ENCODE data around the gene CMIP.

CMIP gene

GRCh38 chr16:81693041-81693743 is 248.6 kb downstream of the CMIP start:
- FAIRE-seq: no peak

DNA sequence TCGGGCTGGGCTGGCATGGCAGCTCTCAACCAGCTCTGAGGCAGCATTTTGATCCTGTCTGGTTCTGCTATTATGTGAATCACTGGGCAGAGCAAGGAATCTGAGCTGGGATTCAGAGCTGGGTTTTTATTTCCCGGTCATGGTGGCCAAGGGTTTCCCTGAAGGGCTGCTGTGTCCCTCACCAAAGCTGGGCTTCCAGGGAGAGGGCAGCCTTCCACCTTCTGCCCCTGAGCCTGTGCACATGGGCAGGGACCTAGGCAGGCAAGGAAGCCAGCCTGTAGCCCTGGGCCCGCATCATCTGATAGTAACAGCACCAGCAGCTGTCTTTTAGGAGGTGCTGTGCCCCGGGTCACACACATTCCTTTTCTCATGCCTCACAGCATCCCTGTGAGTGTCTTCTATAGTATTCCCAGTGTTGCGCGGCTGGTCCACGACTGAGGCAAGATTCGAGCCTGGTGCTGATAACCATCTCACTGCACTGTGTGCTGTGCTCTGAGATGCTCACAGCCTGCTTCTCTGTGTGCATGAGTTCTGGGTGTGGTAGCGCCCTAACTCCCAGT is 249.2 kb downstream of the CMIP start:
- FAIRE-seq: no peak

DNA sequence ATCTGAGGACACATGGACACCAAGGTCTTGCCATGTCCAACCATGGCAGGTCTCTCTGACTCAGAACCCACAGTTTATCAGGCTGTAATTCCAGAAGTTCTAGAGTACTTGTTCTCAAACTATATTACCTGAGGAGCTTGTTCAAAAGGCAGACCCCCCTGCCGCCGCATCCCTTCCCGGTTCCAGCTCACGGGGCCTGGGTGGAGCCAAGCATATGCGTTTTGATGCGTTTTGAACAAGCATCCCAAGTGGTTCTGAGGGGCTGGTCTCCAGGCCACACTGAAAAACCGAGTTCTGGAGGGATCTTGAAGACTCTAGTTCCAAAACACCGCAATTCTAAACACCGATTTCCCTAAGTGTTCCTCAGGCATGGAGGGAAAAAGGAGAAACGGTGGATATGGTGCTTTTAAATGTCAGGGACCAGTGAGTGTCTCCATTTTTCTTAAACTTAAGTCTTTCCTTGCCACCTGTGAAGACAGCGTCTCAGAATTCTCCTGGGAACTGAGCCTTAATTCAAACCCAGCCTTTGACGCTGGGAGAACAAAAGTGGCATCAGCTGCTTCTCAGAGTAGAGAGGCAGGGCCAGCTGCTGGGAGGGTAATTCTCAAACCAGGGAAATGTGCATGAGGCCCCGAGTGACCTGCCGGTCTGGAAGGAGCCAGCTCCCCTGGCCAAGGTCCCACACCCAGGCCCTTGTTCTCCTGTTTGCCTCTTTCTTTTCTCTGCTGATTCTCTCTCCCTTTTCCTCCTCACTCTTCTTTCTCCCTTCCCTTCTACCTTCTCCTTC is 250.1 kb downstream of the CMIP start:
- FAIRE-seq: no peak

- no peak for FAIRE-seq
Measured at GRCh38 chr16:81695321-81696165, 250.9 kb downstream of the CMIP start.

GRCh38 chr16:81696166-81696960 is 251.8 kb downstream of the CMIP start:
- no peak for FAIRE-seq

DNA sequence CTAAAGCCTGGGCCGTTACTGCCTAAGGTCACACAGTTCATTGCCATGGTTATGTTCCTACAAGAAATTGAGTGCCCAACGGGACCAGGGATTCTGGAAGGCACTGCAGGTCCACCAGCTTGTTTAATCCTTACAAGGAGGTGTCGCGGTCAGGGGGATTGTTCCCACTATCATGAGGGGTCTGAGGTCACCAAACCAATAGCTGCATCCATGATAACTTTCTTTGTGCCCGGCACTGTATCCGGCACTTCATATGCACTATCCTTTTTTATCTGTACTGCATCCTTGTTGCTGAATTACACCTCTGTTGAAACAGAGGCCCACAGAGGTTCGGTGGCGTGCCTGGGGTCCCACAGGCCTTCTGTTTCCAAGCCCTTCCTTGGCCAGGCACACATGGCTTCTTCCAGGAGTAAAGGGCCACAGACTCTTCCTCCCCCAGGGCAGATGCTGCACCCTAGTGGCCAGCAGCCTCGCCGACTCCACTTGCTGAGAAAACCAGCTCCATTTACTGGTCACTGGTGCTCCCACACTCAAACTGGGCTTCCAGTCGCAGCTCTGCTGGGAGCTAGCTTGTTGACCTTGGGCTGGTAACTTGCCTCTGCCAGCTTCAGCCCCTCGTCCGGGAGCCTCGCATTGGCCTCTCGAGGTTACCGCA is 252.5 kb downstream of the CMIP start:
- no peak for FAIRE-seq

DNA sequence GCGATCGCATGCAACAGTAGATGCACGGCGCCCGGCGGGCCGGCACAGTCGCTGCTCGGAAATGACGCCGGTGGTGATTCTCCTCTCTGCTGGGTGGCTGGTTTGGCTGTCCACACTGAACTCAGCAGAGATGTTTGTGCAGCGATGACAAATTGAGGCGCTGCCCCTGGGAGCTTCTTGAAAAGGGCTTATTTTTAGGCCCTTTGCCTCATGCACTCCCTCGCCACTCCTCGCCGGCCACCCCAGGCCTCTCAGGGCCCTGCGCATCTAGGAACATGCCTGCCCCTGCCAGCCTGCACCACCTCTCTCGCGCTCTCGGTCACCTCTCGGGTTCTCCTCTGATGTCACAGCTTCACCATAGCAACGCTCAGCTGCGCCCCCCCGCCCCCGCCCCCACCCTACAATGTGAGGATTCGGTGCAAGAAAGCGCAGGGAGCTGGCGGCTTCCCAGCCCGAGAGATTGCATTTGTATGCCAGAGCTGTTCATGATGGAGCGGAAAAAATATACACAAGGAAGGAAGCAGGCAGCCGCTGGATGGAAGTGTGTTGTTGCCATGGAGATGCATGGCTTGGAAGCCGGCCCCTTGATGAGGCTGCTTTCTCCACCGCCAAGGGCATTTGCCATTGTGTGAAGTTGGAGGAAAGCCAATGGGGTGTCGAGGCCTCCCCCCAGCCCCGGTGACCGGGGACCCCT is 253.2 kb downstream of the CMIP start:
- FAIRE-seq: no peak

DNA sequence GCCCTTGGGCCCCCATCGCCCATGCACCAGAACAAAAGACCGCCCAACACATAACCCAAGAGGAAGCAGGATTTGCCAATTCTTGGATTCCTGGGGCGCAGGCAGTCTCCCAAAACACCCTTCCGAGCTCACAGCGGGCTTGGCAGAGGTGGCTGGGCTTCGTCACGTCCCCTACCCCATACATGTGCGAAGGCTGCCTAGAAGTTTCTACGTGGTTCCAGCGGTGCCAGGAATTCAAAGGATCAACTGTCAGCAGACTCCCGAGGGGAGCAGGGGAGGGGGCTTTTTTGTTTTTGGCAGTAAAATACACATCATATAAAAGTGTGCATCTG is 253.7 kb downstream of the CMIP start:
- no peak for FAIRE-seq

DNA sequence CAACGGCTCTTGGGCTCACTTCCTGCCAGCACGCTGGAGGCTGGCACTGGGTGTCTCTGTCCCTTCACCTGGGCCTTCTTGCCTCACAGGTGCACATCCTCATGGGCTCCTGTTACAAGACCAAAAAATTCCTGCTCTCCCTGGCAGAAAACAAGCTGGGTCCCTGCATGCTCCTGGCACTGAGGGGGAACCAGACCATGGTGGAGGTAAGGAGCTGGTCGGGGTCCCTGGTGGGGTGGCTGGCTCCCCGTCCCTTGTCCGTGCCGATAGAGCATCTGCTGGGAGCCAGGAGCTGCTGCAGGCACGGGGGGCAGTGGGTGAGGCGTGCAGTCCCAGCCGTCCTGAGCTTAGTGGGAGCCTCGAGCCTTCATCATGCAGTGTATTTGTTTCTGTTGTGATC is 255.0 kb downstream of the CMIP start:
- FAIRE-seq: no peak

- FAIRE-seq: no peak
Measured at GRCh38 chr16:81700071-81700779, 255.6 kb downstream of the CMIP start.

- FAIRE-seq: no peak
Measured at GRCh38 chr16:81700780-81701165, 256.2 kb downstream of the CMIP start.

GRCh38 chr16:81701296-81701970 is 256.8 kb downstream of the CMIP start:
- FAIRE-seq: no peak

DNA sequence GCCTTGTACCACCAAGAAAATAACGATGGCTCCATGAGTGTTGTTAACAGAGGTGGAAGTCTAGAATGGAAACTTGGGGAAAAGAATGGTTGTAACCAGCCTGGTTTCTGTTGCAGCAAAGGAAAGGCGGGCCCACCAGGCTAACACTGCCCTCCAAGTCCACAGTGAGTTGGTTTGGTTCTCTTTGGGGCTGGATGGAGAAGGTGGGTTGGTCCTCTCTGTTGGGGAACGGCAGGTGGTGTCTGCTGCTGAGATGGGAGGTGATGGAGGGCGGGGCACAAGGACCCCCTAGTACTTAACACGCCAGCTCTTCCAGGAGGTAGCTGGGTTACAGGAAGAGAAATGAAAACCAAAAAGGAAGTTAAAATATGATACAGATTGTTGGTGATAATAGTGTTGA is 257.9 kb downstream of the CMIP start:
- no peak for FAIRE-seq

GRCh38 chr16:81703177-81704155 is 258.9 kb downstream of the CMIP start:
- FAIRE-seq: no peak

- no peak for FAIRE-seq
Measured at GRCh38 chr16:81705261-81705660, 260.7 kb downstream of the CMIP start.

- FAIRE-seq: no peak
Measured at GRCh38 chr16:81706327-81707295, 262.0 kb downstream of the CMIP start.
